GM18868 (cell line): ENCODE results near the gene CDH10.
A peak's percentile ranks its signal among the peaks of the same experiment; 100 is the strongest.

ENCODE experiments used
- ATAC-seq: cut with Tn5 transposase; IDR thresholded peaks from one replicate; pipeline ENCODE4 v1.9.1; 2021; ENCODE audit warnings: mild to moderate bottlenecking, moderate library complexity; ENCODE audit not compliant: unreplicated experiment

The CDH10 gene

DNA sequence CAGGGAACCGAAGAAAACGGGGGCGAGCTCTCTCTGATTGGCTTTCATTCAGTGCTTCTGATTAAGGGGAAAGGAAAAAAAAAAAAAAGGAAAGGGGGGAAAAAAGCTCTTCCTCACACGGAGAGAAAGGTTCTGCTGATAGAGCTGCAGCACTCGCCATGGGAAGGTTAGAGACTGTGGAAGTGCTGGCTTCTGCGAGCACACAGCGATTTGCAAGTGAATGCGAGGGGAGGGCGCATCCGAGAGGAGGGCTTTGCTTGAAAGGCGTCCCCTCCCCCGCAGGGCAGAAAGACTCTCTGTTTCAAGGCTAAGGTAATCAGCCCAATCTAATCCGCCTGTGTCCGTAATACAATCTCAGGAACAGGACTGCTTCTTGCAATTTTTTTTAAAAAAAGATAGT is at the start of gene CDH10:
Gene CDH10, minus strand, starts transcription at position 218 of the 400 bp plus-strand sequence. CDS start 51,488 bp downstream, outside the sequence.
- ATAC-seq: no peak

DNA sequence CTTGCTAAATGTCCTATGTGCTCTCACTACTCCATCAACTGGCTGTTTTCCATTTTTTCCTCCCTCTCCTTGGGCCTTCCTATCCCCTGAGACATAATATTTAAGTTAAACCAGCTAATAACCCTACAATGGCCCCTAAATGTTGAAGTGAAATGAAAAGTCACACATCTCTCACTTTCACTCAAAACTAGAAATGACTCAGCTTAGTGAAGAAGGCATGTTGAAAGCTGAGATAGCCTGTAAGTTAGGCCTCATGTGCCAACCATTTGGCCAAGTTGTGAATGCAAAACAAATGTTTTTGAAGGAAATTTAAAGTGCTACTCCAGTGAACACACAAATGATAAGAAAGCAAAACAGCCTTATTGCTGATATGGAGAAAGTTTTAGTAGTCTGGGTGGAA is 48.8 kb upstream of the CDH10 start:
- peak; percentile 76 for ATAC-seq

DNA sequence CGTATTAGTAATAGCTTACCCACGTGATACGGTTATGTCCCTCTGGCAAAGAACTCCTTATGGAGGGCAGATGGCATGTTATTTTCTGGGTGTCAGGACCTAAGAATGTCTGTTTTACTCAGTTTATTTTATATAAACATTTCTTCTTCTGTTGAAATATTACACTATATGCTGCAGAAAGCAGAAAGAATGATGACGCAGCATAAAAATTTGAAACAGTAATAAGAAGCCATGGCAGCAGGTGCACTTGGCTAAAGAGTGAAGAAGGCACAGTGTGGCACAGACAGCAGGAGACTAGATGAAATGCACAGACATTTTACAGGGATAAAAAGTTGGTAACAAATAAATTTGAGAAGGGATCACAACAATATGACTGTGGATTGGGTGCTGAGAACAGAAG is 46.3 kb upstream of the CDH10 start:
- no peak for ATAC-seq

DNA sequence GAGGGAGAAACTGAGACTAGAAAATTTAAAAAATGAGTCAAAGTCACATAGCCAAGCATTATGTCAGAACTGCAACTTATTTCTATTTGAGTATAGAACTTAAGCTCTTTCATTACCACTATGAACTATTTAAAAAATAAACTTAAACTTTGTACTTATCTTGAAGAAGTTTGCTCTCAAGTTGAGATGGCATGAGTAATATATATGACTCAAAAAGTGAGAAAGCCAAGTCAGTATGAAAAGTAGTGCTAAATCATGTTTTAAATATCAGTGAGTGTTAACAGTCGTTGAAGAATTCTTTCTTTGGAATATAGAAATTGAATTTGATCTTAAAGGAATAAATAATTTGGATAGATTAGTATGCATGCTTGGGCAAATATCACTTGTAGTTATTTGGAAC is 36.3 kb upstream of the CDH10 start:
- no peak for ATAC-seq

DNA sequence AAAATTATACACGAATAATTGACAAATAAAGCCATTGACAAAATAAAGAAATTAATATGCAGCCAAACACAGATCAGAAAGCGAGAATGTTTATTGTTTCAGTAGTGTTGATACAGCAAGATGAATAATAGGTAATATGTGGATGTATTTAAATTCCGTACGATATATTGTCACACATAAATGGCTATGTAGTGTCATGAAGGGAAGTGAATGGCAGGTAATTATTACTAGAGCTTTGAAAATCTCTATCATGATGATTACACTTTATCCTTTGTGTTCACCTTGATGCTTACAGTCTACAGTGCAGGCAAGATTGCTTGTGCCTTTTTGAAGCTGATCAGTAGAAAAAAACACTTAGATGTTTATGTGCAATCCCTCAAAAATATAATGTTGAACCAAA is 23.3 kb upstream of the CDH10 start:
- ATAC-seq: no peak

DNA sequence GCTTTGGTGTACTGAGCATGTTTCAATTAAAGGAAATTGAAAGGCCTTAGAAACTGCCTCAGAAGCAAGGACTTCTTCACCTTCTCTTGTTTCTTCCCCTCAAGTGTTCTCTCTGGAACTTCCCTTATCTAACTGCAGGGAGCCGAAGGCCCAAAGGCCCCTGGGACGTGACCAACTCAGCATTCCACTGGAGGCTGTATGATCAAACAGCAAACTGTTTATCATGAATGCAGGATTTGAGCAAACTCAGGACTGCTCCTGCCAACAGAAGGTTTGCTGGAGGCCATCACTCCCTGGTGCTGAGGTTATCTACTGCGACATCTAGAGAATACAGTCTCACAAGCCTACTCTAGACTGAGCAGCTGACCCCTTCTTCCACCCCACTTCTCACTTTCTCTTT is 4.8 kb upstream of the CDH10 start:
- no peak for ATAC-seq

DNA sequence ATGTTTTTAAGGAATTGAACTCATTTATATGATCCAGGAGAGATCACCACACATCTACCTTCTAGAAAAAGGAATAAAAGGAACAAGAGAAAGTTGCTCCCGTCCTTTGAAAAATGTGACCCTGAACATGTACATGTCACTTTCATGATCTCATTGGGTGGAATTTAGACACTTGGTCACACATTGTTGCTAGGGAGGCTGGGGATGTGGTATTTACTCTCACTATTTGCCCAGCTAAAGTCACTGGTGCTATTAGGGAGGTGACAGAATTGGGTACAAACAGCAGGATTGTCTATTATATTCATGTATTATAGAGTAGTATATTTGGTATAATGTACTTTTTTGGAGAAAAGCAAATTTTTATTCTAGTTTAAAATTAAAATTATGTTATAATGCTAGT is 2.1 kb upstream of the CDH10 start:
- ATAC-seq: no peak

DNA sequence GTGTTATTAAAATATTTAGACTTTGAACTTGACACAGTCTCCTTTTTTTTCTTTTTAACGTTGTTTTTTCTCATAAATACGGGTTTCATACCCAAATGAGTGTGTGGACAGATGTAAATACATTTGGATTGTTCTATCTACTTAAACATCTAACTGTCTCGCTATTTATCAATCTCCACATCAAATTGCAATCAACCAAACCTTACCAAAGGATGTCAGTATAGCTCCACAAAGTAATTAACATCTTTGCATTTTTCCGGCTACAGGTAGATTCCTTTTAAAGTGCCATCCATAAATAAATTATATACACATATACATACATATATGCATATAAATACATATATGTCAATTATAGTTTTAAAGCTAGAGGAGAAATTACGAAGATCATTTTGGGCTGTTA is 705 bp upstream of the CDH10 start:
- ATAC-seq: no peak

DNA sequence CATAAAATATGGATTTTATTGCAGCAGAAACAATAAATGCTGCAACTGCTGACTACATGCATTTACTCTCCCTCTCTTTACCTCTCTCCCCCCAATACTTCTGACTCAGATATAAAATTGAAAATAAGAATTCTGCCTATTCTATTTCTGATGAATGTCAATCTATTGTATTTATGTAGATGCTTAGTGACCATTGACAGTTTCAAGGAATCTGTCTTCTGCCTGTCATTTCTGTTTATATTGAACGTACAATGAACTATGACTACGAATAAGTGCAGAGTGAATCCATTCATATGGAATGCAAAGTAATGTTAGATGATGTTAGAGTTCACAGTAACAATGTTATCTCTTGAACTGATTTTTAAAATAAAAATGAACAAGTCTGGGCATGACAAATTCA is 898 bp downstream of the CDH10 start:
- no peak for ATAC-seq

DNA sequence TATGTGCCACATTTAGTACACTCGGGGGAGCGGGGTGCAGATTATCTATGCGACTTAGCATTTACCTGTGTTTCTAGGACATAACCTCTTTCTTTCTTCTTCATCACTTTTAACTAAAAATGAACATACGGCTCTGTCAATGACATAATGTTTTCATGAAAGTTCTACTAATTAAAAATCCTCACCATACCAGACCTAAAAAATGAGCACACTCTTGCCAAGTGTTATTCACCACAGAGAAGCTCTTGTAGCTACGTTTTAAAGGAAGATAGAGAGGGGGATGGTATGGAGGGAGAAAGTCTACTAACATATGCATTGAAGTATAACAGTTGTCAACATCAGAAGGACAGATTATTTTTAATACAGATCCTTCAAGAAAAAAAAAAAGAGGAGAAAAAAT is 1.6 kb downstream of the CDH10 start:
- ATAC-seq: no peak

DNA sequence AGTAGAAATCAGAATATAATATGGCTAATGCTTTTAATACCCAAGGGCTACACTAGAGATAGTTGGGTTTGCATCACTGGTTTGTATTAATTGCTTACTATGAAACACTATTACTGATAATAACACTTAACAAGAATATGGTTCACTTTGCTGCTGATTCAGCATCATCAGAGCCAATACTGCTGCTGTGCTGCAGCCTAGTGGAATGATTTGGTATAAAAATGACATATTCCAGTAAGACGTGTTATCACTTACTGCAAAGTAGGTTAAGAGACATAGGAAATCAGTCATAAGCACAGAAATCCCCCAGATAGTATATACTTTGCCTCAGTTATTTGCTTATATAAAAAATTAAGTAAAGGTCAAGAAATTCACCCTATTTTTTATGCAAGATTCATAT is 2.8 kb downstream of the CDH10 start:
- ATAC-seq: peak; percentile 86

DNA sequence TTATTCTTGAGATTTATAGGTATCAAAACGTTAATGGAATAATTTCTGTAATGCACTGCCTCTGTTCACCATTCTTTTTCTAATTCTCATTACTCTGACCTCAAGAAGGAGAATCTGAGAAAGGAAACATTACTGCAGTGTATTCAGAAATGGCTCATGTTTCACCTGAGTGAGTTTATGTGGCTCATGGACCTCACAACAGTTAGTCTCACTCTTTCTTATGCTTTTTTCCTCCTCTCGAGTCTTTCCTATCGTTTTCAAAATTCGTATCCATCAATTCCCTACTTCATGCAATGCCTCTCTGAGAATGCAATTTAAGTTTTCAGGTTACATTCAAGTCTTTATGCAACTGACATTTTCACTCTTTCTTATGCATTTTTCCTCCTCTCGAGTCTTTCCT is 9.6 kb downstream of the CDH10 start:
- no peak for ATAC-seq

DNA sequence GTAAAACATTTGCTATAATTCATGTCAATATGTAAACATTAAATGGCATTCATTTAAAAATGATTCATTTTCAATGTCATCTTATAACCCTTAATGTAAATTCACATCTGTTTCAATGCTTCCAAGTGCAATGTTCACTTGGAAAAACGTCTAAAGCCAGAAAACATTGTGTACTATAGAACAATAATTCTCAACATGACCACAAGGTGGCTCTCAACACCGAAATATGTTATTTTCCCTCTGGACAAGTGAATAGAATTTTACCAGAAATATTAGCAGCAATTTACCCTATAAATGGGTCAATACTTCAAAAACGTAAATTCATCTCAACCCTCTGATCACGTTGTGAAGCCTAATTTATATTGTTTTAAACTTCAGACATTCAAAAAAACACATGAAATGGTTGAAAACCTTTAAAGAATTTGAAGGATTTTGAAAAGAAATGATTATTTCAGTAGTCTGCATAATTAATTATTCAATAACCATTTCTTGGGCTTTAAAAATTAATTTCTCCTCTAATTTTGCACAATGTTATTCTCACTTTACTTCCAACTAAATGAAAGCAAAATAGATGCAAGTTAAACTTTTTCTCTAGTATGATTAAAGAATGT is 11.0 kb downstream of the CDH10 start:
- ATAC-seq: peak; percentile 84

DNA sequence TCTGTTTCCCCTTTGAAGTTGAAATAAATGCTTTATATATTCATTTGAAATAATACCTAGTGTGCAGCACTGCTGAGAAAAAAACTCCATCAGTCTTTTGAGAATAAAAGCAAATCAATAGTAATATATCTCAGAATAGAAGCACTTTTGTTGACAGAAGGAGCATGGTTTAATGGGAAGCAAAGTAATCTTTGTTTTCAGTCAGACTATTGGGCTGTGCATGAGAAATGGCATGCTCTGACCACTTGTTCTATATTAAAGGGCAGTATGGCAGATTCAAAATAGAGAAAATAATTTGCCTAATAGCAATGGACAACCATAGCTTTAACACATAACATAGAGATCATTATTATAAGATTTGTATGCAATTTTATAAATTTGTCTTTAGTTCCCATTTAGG is 12.4 kb downstream of the CDH10 start:
- ATAC-seq: no peak

DNA sequence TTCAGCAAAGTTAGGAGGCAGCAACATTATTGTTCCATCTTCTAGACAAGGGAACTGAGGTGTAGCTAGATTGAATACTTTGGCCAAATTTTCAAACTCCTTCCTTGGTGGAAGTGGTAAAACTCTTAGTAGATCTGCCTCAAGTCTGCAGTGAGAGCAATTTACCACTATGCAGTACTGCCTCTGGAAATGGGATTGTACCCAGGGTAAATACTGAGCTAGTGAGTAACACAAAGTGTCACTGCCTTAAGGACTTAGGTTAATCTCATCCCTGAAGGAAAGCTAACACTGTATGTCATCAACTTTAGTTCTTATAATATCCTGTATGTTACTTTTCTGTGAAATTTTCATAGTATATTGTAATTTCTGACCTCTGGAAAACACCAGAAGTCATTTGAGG is 13.9 kb downstream of the CDH10 start:
- no peak for ATAC-seq

DNA sequence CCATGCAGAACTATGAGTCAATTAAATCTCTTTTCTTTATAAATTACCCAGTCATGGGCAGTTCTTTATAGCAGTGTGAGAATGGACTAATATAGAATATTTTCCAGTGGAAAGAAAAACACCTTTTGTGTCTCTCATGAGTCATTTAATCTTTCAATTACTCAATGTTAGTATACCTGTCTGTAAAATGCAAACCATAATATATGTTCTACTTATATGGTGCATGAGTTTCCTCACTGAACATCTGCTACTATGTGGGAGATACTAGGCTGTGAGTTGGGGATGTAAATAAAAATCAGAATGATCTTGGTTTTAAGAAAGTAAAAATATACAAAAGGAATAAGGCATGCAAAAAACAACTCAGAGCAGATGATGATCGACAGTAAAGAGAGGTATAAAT is 15.0 kb downstream of the CDH10 start:
- ATAC-seq: no peak

DNA sequence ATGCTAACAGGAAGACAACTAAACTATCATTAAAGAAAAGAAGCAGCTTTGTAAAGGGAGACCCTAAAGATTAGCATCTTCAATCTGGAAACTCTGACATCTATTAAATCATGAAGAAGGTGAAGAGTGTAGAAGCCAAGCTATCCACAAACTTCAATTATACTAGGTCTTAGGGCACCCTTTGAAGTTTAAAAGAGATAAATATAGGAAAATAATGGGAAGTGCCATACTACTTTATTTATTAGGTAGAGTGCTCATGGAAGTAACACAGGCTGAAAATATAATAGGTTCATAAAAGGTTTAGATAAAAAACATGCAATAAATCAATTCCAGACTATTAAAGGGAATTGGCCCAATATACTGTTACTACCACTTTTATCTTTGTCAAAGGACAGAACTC is 19.9 kb downstream of the CDH10 start:
- no peak for ATAC-seq

DNA sequence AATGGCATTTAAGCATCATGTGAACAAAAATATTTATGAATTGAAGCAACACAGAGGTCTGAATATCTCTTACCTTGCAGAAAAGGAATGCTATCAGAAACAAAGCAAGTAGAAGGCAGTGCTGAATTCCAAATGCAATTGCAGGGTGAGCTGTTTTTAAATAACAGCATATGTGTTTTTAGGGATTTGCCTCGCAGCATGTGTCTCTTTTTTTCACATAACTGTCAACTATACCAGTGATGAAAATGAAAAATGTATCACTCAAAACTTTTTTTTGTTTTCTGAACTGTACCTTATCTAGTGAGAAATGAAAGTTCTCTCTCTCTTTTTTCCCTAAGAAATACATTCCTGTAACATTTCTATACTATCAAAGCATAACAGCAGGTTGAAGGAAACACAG is 21.2 kb downstream of the CDH10 start:
- ATAC-seq: no peak

DNA sequence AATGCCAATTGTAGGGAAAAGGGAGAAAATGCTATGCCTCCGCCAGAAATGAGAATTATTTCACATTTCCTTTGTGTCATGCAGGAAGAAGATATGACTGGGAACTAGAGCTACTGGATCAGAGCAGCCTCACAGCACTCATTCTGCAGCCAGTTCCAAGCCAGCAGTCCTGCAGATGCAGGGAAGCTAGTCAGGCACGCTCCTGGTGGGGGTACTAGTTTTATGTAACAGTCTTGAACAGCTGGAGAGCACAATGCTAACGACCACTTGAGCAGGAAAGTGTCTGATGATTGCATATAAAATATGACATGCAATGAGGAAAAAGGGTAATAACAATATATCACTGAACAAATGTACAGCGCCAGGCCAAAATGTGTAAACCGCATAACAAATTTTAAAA is 21.7 kb downstream of the CDH10 start:
- ATAC-seq: no peak

DNA sequence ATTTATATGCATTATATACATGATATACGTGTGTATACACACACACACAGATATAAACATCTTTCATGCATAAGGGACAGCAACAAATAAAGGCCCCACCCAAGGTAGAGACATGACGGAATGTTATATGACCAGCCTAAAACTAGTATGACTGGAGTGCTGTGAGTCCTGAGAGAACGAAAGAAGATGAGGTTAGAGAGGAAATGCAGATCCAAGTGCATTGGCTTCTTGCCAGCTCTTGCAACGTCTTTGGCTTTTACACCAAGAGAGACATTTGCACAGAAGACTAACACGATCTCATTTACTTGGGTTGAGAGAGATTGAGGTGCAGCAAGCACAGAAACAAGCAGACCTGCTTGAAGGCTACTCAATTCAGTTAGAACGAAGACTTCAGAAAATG is 23.0 kb downstream of the CDH10 start:
- ATAC-seq: no peak

DNA sequence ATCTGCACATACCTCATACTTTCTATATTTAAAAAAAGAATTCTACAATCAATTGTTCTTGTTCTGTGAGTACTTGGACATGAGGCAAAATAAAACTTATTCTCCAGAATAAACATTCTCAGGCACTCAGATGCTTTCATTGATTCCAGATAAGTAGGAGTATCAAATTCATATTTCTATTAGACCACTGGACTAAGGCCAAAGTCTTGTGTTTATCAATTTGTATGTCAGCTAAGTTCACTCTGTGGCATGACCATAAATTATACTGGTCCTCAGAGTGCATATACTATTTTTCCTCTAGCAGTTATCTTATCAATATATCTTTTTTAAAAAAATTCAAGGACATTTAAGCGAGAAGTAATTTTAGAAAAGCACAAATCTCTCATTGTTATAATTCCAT is 28.2 kb downstream of the CDH10 start:
- ATAC-seq: no peak

DNA sequence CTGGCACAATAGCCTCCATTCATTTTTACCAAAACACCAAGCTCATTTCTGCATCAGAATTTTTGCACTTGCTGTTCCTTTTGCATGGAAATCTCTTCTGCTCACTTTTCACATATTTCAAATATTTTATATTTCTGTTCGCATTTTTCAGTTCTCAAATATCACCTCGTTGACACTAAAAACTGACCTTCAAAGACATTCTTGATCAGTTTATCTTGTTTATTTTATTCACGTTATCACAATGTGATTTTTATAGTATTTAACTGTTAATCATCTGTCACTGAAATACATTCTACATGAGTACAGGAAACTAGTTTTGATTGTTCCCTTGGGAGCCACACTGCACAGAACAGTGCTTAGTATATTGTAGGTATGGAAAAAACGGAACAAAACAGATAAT is 29.6 kb downstream of the CDH10 start:
- no peak for ATAC-seq

DNA sequence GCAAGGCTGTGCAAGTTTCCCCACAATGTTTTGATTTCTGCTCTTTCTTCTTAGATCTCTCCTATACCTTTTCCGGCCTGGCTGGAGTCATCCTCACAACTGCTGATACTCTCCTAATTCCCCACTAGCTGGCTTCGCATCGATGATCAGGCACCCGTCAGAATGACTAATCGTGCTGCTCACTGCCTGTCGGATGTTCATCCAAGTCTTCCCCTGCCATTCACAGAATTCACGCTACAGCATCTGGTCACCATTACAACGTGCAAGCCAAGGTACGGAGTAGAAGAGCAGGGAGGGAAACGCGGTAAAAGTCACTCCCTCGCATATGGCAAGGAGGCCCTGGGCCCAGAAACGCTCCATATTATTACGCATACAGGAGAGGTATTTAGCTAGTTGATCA is 35.1 kb downstream of the CDH10 start:
- no peak for ATAC-seq

DNA sequence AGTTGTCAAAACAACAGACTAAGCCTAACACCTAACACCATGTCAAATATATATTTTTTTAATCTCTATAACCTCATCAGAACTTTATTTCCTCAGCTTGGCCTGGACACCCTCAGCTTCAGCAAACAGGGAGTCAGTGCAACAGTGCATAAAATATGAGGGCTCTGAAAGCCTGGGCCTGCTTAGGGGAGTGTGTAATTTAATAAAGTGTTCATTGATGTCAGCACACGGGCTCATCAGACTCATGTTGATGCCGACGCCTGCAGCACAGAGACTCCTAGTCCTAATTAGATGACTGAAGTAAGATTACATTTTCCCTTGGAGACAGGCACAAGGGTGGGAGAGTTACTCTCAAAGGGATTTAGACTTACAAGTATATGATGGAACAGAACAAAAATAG is 37.8 kb downstream of the CDH10 start:
- no peak for ATAC-seq
